Esophagus muscularis mucosa (tissue), 4 donors: ENCODE results near the gene UBE2F. TPM values are rescaled to one million over a fixed set of nuclear protein-coding genes. Genes with fewer than 3 reads are reported as not detected.

Experiments used
- DNase-seq: peaks from one replicate; pipeline ENCODE4 v3.0.0-alpha.2; 2017; ENCODE audit errors: extremely low spot score
- H3K27ac ChIP-seq, 4 donors: fragments of 200-600 bp; sonication (generic); replicated peaks in 1 of 4; 1 replicate in 3 of 4; 2 replicates in 1 of 4; pipeline ENCODE4 v1.5.1; 2016 to 2019; ENCODE audit warnings: mild to moderate bottlenecking in 1 of 4
- H3K27me3 ChIP-seq, 4 donors: fragments of 200-600 bp; sonication (generic); one replicate each; pipeline versions ENCODE4 v1.5.1 to v1.6.0; 2016 to 2019
- H3K36me3 ChIP-seq, 4 donors: fragments of 200-600 bp; sonication (generic); one replicate each; pipeline ENCODE4 v1.5.1; 2016 to 2019
- H3K4me1 ChIP-seq, 4 donors: fragments of 200-600 bp; sonication (generic); one replicate each; pipeline ENCODE4 v1.5.1; 2016 to 2019
- H3K4me3 ChIP-seq, 4 donors: fragments of 200-600 bp; sonication (generic); 1 replicate in 2 of 4; 2 replicates in 2 of 4; pipeline ENCODE4 v1.5.1; 2016 to 2019; ENCODE audit warnings: mild to moderate bottlenecking in 4 of 4, moderate library complexity in 1 of 4
- H3K9me3 ChIP-seq, 4 donors: fragments of 200-600 bp; sonication (generic); 1 replicate in 3 of 4; 2 replicates in 1 of 4; pipeline ENCODE4 v1.5.1; 2016 to 2019
- EP300 ChIP-seq: sonication (generic); formaldehyde crosslinking; IDR thresholded peaks from one replicate; pipeline ENCODE4 v1.6.1; 2017; ENCODE audit warnings: antibody characterized with exemption
- POLR2A ChIP-seq: fragments of 450-650 bp; IDR thresholded peaks from one replicate; pipeline ENCODE4 v1.6.1; 2017; ENCODE audit warnings: antibody characterized with exemption, moderate library complexity, mild to moderate bottlenecking, low read depth
- POLR2AphosphoS5 ChIP-seq, 2 donors: sonication (generic); formaldehyde crosslinking; IDR thresholded peaks; one replicate each; pipeline ENCODE4 v1.6.1; 2017; ENCODE audit warnings: antibody characterized with exemption in 2 of 2
- WGBS: methylation state at CpG from one replicate; pipeline ENCODE4 v1.1.5; 2018; 5-methylcytosine and 5-hydroxymethylcytosine counted together
- intact Hi-C: fragments of 100-400 bp; cut with DNase I; formaldehyde crosslinking; loops from one replicate; pipeline ENCODE4 v1.15.1; 2023
- total RNA-seq, 4 donors: library from RNA; depleted of rRNA; stranded (reverse); fragments of >200 nt; gene quantifications; one replicate each; pipeline versions ENCODE4 v1.1.0 to v1.2.1, GENCODE V29; 2016
- TF ChIP-seq, protein P1 (sequence below), 3 experiments: fragments of 200-600 bp in 2 of 3; fragments of 450-650 bp in 1 of 3; sonication (generic) in 2 of 3; IDR thresholded peaks; one replicate each; pipeline ENCODE4 v1.5.1; 2017 to 2019; ENCODE audit warnings: antibody characterized with exemption in 3 of 3, mild to moderate bottlenecking in 2 of 3, moderate library complexity in 1 of 3

Gene UBE2F
- total RNA-seq, 4 donors from 2014 or later: 59.0 to 111 (median 78.5) TPM

DNA sequence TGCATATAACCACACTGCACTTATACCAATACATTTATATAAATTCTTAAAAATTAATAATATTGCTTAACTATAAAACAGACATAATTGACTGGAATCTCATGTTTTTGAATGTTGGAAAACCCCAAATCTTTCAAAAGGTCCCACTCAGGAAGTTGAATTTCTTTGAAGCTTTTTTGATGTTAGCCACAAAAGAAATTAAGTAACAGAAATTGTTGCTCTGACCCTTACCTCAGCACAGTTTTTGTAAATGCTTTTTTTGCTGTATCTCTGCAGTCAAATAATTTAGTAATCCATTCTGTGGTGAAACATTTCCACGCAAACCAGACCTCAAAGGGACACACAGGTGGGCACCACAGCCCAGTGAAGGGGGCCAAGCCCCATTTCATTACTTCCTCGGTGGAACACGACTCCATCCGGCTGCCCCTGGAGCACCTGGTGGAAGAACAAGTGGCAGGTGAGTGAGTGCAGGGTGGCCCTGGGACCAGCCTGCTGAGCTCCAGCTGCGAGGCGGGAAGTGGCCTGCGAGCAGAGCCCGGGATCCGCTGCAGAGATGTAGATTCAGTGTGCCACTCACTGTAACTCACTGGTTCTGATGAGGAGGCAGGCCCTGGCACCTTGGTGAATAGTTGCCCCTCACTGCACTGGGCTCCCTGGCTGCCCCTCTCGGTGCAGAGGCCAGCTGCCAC lies 102.4 kb downstream of the UBE2F start:
- H3K9me3 ChIP-seq: no peaks in the 10 kb centered on the region
- H3K36me3 ChIP-seq: peaks cover 8 to 80% (median 43%) of the 10 kb centered on the region in 4 donors
- intact Hi-C loops: loop anchor here (10.0 kb wide), 1 partner anchor 144 kb away; no protein-coding TSS in a partner anchor
- TF ChIP-seq EP300 (no peak), POLR2AphosphoS5 (IDR thresholded peaks at IDR 0.05) (no peak), POLR2A (no peak)
- TF ChIP-seq, protein P1, sequence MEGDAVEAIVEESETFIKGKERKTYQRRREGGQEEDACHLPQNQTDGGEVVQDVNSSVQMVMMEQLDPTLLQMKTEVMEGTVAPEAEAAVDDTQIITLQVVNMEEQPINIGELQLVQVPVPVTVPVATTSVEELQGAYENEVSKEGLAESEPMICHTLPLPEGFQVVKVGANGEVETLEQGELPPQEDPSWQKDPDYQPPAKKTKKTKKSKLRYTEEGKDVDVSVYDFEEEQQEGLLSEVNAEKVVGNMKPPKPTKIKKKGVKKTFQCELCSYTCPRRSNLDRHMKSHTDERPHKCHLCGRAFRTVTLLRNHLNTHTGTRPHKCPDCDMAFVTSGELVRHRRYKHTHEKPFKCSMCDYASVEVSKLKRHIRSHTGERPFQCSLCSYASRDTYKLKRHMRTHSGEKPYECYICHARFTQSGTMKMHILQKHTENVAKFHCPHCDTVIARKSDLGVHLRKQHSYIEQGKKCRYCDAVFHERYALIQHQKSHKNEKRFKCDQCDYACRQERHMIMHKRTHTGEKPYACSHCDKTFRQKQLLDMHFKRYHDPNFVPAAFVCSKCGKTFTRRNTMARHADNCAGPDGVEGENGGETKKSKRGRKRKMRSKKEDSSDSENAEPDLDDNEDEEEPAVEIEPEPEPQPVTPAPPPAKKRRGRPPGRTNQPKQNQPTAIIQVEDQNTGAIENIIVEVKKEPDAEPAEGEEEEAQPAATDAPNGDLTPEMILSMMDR (IDR thresholded peaks at IDR 0.05): no peak
- H3K27ac ChIP-seq: no peak overlapping the region
- H3K4me1 ChIP-seq: no peaks in the 10 kb centered on the region
- DNase-seq: no peak
- 97% methylated on average over 10 of the region's 10 CpGs for WGBS
- H3K4me3 ChIP-seq: no peak overlapping the region
- H3K27me3 ChIP-seq: no peaks in the 10 kb centered on the region

DNA sequence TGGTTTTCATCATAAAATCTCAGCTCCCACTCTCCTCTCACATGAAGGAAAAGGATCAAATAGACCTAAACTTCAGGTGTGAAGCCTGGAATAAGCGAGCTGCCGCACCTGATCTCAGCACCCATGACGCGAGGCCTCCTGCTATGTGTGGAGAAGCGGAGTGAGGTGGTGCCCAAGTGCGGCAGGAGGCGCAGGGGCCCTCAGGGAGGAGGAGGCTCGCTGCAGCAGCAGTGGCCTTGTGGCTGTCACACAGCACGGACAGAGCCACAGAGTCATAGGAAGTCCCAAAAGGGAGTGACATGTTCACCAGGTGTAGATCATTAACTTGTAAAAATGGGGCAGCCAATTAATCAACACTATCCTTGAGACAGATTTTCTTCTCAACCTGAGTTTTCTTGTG lies 103.1 kb downstream of the UBE2F start:
- WGBS: 88% methylated on average over 9 of the region's 9 CpGs
- Histone ChIP-seq H3K4me1 (no peaks in the 10 kb centered on the region), H3K27ac (no peak overlapping the region), H3K4me3 (no peak overlapping the region), H3K36me3 (peaks cover 8 to 79% (median 40%) of the 10 kb centered on the region in 4 donors), H3K9me3 (no peaks in the 10 kb centered on the region), H3K27me3 (no peaks in the 10 kb centered on the region)
- no peak for DNase-seq
- TF ChIP-seq, protein P1 (IDR thresholded peaks at IDR 0.05): no peak
- no peak for TF ChIP-seq EP300
- TF ChIP-seq POLR2A: no peak
- no peak for TF ChIP-seq POLR2AphosphoS5 (IDR thresholded peaks at IDR 0.05)
- intact Hi-C loops: loop anchor here (10.0 kb wide), 1 partner anchor 145 kb away; no protein-coding TSS in a partner anchor

GRCh38 chr2:238075397-238075796 lies 108.6 kb downstream of the UBE2F start:
- DNase-seq: no peak
- intact Hi-C loops: no loop called here
- Histone ChIP-seq H3K9me3 (no peaks in the 10 kb centered on the region), H3K4me3 (no peak overlapping the region), H3K4me1 (no peaks in the 10 kb centered on the region), H3K27ac (no peak overlapping the region), H3K27me3 (no peaks in the 10 kb centered on the region), H3K36me3 (peaks cover 0 to 28% (median 6%) of the 10 kb centered on the region in 4 donors)
- TF ChIP-seq POLR2A: no peak
- no peak for TF ChIP-seq POLR2AphosphoS5 (IDR thresholded peaks at IDR 0.05)
- TF ChIP-seq, protein P1 (IDR thresholded peaks at IDR 0.05): no peak
- no peak for TF ChIP-seq EP300

GRCh38 chr2:238077292-238077691 lies 110.5 kb downstream of the UBE2F start:
- Histone ChIP-seq H3K36me3 (peaks cover 6 to 28% (median 20%) of the 10 kb centered on the region in 4 donors), H3K27me3 (no peaks in the 10 kb centered on the region), H3K27ac (no peak overlapping the region), H3K4me3 (no peak overlapping the region), H3K4me1 (no peaks in the 10 kb centered on the region), H3K9me3 (no peaks in the 10 kb centered on the region)
- WGBS: 100% methylated on average over 1 of the region's 1 CpG
- TF ChIP-seq, protein P1 (IDR thresholded peaks at IDR 0.05): no peak
- TF ChIP-seq POLR2AphosphoS5 (IDR thresholded peaks at IDR 0.05) (no peak), EP300 (no peak), POLR2A (no peak)
- intact Hi-C loops: no loop called here
- no peak for DNase-seq
